ENCODE measurements around the gene PRKN. TPM values are rescaled to one million over a fixed set of nuclear protein-coding genes. Genes with fewer than 3 reads are reported as not detected.

The PRKN gene
- total RNA-seq, 4 donors from 2014 or later: 4.5 to 12.3 (median 9.0) TPM

GRCh38 chr6:161973064-161973463 is 754.5 kb downstream of the PRKN start:
- no peak overlapping the region for H3K27ac ChIP-seq
- no peaks in the 10 kb centered on the region for H3K27me3 ChIP-seq
- DNase-seq: no peak
- 79 to 82% methylated on average over 7 to 9 of the region's 9 CpGs for WGBS, 2 donors (ENCODE audit: low coverage in 1 of 2)
- no peaks in the 10 kb centered on the region for H3K4me1 ChIP-seq
- H3K36me3 ChIP-seq: no peaks in the 10 kb centered on the region
- in situ Hi-C loops (cut with MboI; ENCODE audit: low pct_ligation_motif_present in 1 of 4, low pct_unique_long_range_greater_than_20kb in 1 of 4, low sequenced_read_pairs in 3 of 4): no loop called here
- intact Hi-C loops (cut with DNase I; ENCODE audit: low total_unique reads): no loop called here
- no peak for TF ChIP-seq CTCF (IDR thresholded peaks at IDR 0.05)
- no peaks in the 10 kb centered on the region for H3K9me3 ChIP-seq
- no peak overlapping the region for H3K4me3 ChIP-seq

GRCh38 chr6:161971043-161971442 is 756.5 kb downstream of the PRKN start:
- TF ChIP-seq CTCF (IDR thresholded peaks at IDR 0.05): no peak
- TF ChIP-seq POLR2AphosphoS5 (IDR thresholded peaks at IDR 0.05): no peak
- TF ChIP-seq EP300 (IDR thresholded peaks at IDR 0.05; ENCODE audit: low read depth): no peak
- no peak for TF ChIP-seq POLR2A (IDR thresholded peaks at IDR 0.05)
- 70 to 85% methylated on average over 5 of the region's 5 CpGs for WGBS, 2 donors (ENCODE audit: low coverage in 1 of 2)
- no peak overlapping the region for H3K4me3 ChIP-seq
- no peaks in the 10 kb centered on the region for H3K9me3 ChIP-seq
- no peaks in the 10 kb centered on the region for H3K27me3 ChIP-seq
- no peak for DNase-seq
- in situ Hi-C loops (cut with MboI; ENCODE audit: low pct_ligation_motif_present in 1 of 4, low pct_unique_long_range_greater_than_20kb in 1 of 4, low sequenced_read_pairs in 3 of 4) (no loop called here), intact Hi-C loops (cut with DNase I; ENCODE audit: low total_unique reads) (no loop called here)
- no peaks in the 10 kb centered on the region for H3K36me3 ChIP-seq
- H3K4me1 ChIP-seq: no peaks in the 10 kb centered on the region
- no peak overlapping the region for H3K27ac ChIP-seq

GRCh38 chr6:161963634-161964234 is 763.8 kb downstream of the PRKN start:
- no peaks in the 10 kb centered on the region for H3K36me3 ChIP-seq
- TF ChIP-seq POLR2A (IDR thresholded peaks at IDR 0.05) (no peak), CTCF (IDR thresholded peaks at IDR 0.05) (no peak), EP300 (IDR thresholded peaks at IDR 0.05; ENCODE audit: low read depth) (no peak), POLR2AphosphoS5 (IDR thresholded peaks at IDR 0.05) (no peak)
- H3K27ac ChIP-seq: no peak overlapping the region
- no peak overlapping the region for H3K4me3 ChIP-seq
- in situ Hi-C loops (cut with MboI; ENCODE audit: low pct_ligation_motif_present in 1 of 4, low pct_unique_long_range_greater_than_20kb in 1 of 4, low sequenced_read_pairs in 3 of 4) (no loop called here), intact Hi-C loops (cut with DNase I; ENCODE audit: low total_unique reads) (no loop called here)
- no peak for DNase-seq
- H3K4me1 ChIP-seq: no peaks in the 10 kb centered on the region
- WGBS, 2 donors (ENCODE audit: low coverage in 1 of 2): 80 to 85% methylated on average over 4 of the region's 4 CpGs
- no peaks in the 10 kb centered on the region for H3K9me3 ChIP-seq
- no peaks in the 10 kb centered on the region for H3K27me3 ChIP-seq

- in situ Hi-C loops (cut with MboI; ENCODE audit: low pct_ligation_motif_present in 1 of 4, low pct_unique_long_range_greater_than_20kb in 1 of 4, low sequenced_read_pairs in 3 of 4): no loop called here
- no peak for DNase-seq
- Histone ChIP-seq H3K4me1 (no peaks in the 10 kb centered on the region), H3K27ac (no peak overlapping the region), H3K27me3 (no peaks in the 10 kb centered on the region), H3K9me3 (no peaks in the 10 kb centered on the region), H3K4me3 (no peak overlapping the region), H3K36me3 (no peaks in the 10 kb centered on the region)
- WGBS, 2 donors (ENCODE audit: low coverage in 1 of 2): 94 to 96% methylated on average over 3 to 8 of the region's 8 CpGs
- intact Hi-C loops (cut with DNase I; ENCODE audit: low total_unique reads): no loop called here
- TF ChIP-seq CTCF (IDR thresholded peaks at IDR 0.05): no peak
- no peak for TF ChIP-seq POLR2A (IDR thresholded peaks at IDR 0.05)
- TF ChIP-seq POLR2AphosphoS5 (IDR thresholded peaks at IDR 0.05): no peak
- TF ChIP-seq EP300 (IDR thresholded peaks at IDR 0.05; ENCODE audit: low read depth): no peak
These were observed 764.4 kb downstream of the PRKN start for GRCh38 chr6:161963181-161963580.
